ENCODE results near the gene CHN2. TPM values are rescaled to one million over a fixed set of nuclear protein-coding genes. Genes with fewer than 3 reads are reported as not detected.

Gene CHN2
- total RNA-seq, 1 donor: 0.81 TPM

DNA sequence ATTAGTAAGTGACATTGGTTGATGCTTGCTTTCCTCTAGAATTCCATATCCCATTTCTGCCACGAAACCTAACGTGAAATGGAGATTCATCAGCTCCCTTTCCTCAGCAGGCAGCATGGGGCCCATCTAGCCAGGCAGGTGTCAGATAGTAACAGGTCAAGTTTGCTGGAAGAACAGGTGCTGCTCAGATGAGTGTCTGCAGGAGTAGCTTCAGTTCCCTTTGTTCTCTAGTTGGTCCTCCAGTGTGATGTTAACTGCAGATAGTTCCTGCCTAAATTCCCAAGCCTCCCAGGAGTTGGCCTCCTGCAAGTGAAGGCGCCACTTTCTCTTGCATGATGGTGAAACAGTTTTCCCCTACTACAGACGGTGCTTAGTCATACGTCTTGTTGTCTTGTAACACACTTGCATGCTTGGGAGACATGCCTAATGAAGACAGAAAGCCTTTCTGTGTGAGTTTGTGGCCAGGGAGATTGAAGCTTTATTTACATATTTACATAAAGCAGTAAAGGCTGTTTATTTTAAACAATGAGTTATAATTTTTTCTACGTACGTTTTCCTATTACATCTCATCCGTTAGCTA is 175.4 kb downstream of the CHN2 start:
- TF ChIP-seq, protein P1, sequence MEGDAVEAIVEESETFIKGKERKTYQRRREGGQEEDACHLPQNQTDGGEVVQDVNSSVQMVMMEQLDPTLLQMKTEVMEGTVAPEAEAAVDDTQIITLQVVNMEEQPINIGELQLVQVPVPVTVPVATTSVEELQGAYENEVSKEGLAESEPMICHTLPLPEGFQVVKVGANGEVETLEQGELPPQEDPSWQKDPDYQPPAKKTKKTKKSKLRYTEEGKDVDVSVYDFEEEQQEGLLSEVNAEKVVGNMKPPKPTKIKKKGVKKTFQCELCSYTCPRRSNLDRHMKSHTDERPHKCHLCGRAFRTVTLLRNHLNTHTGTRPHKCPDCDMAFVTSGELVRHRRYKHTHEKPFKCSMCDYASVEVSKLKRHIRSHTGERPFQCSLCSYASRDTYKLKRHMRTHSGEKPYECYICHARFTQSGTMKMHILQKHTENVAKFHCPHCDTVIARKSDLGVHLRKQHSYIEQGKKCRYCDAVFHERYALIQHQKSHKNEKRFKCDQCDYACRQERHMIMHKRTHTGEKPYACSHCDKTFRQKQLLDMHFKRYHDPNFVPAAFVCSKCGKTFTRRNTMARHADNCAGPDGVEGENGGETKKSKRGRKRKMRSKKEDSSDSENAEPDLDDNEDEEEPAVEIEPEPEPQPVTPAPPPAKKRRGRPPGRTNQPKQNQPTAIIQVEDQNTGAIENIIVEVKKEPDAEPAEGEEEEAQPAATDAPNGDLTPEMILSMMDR (IDR thresholded peaks at IDR 0.05; ENCODE audit: insufficient read depth, low read length): no peak
- peak; percentile 53 for DNase-seq (ENCODE audit: low read depth)
- H3K4me3 ChIP-seq (ENCODE audit: low read depth, low read length): no peak overlapping the region

- peak; percentile 82 for DNase-seq (ENCODE audit: low read depth)
- no peak overlapping the region for H3K4me3 ChIP-seq (ENCODE audit: low read depth, low read length)
- TF ChIP-seq, protein P1 (IDR thresholded peaks at IDR 0.05; ENCODE audit: insufficient read depth, low read length): no peak
Measured at GRCh38 chr7:29370531-29371314, 176.1 kb downstream of the CHN2 start.

GRCh38 chr7:29371472-29371871 is 176.9 kb downstream of the CHN2 start:
- TF ChIP-seq, protein P1 (IDR thresholded peaks at IDR 0.05; ENCODE audit: insufficient read depth, low read length): no peak
- no peak overlapping the region for H3K4me3 ChIP-seq (ENCODE audit: low read depth, low read length)
- no peak for DNase-seq (ENCODE audit: low read depth)

- no peak overlapping the region for H3K4me3 ChIP-seq (ENCODE audit: low read depth, low read length)
- TF ChIP-seq, protein P1 (IDR thresholded peaks at IDR 0.05; ENCODE audit: insufficient read depth, low read length): no peak
- peak; percentile 91 for DNase-seq (ENCODE audit: low read depth)
Measured at GRCh38 chr7:29372351-29373090, 177.9 kb downstream of the CHN2 start.

DNA sequence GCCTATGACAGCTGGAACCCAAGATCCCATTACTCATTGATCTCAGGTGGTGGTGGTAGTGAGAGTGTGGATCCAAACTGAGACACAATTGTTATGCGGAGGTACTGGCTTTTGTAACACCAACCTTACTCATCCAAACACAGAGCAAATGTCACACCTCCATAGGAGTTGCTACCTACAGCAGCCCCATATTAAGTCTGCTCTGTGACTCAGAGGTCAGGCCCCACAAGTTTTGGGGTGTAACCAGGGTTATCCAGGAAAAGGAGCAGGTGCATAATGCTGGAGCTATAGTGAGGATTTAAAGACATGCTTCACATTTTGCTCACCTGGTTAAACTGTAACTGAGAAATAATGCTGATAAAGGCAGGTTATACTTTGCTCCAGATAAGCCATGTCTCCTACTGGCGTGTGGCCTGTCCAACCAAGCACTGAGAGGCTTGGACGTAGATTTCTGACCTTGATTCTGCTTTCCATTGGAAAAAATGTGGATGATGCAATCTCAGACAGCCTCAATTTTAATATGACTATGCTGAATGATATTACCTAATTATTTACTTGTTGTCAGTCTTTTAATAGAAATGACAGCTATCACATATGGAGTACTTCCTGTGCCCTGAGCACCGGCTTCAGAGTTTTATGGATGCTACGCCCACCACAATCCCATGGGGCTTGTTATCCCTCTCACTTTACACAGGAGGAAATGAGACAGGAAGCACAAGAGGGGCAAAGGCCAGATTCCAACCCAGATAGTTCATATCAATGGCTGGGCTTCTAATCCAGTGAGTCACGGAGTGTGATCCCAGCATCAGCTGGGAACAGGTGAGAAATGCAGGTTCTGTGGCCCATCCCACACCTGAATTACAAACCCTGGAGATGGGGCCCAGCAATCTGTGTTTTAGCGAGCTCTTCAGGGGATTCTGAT is 181.3 kb downstream of the CHN2 start:
- DNase-seq (ENCODE audit: low read depth): peak; percentile 7
- no peak overlapping the region for H3K4me3 ChIP-seq (ENCODE audit: low read depth, low read length)
- TF ChIP-seq, protein P1 (IDR thresholded peaks at IDR 0.05; ENCODE audit: insufficient read depth, low read length): no peak

DNA sequence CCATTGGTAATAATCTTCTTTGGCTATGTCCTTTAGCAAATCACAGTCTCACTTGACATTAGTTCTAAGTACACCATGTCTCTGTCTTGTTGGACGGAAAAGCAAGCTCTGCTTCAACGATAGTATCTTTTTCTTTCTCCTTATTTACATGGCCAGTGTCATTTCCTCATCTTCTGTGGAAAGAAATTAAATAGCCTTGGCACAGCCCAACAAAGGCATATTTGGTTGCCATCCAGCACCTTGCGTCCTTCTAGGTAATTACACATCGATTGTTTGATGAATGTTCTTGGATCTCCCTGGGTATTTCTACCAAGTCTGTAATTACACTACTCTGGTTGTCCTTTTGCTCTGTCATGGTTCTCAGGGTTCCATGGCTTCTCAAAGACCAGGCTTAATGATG is 183.1 kb downstream of the CHN2 start:
- TF ChIP-seq, protein P1 (IDR thresholded peaks at IDR 0.05; ENCODE audit: insufficient read depth, low read length): no peak

More for the DNA sequence above, 183.1 kb downstream of the CHN2 start:
- H3K4me3 ChIP-seq (ENCODE audit: low read depth, low read length): no peak overlapping the region
- no peak for DNase-seq (ENCODE audit: low read depth)
